ENCODE results near the gene HSD17B12.

- TF ChIP-seq, protein P1, sequence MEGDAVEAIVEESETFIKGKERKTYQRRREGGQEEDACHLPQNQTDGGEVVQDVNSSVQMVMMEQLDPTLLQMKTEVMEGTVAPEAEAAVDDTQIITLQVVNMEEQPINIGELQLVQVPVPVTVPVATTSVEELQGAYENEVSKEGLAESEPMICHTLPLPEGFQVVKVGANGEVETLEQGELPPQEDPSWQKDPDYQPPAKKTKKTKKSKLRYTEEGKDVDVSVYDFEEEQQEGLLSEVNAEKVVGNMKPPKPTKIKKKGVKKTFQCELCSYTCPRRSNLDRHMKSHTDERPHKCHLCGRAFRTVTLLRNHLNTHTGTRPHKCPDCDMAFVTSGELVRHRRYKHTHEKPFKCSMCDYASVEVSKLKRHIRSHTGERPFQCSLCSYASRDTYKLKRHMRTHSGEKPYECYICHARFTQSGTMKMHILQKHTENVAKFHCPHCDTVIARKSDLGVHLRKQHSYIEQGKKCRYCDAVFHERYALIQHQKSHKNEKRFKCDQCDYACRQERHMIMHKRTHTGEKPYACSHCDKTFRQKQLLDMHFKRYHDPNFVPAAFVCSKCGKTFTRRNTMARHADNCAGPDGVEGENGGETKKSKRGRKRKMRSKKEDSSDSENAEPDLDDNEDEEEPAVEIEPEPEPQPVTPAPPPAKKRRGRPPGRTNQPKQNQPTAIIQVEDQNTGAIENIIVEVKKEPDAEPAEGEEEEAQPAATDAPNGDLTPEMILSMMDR (conservative IDR thresholded peaks at IDR 0.05; ENCODE audit: low read depth, low read length): no peak
- TF ChIP-seq POLR2A (IDR thresholded peaks at IDR 0.05; ENCODE audit: low read depth, low read length) (no peak), MXI1 (IDR thresholded peaks at IDR 0.05; ENCODE audit: borderline replicate concordance, low read depth, low read length) (no peak), NFE2L2 (IDR thresholded peaks at IDR 0.05; ENCODE audit: low read depth, low read length) (no peak), RCOR1 (IDR thresholded peaks at IDR 0.05; ENCODE audit: insufficient replicate concordance, low read length) (no peak), RAD21 (IDR thresholded peaks at IDR 0.05; ENCODE audit: low read length) (no peak), CHD1 (IDR thresholded peaks at IDR 0.05; ENCODE audit: low read depth, low read length) (no peak), CEBPB (IDR thresholded peaks at IDR 0.05; ENCODE audit: low read depth, low read length) (no peak), SMC3 (IDR thresholded peaks at IDR 0.05; ENCODE audit: low read depth, low read length) (no peak), MAZ (IDR thresholded peaks at IDR 0.05; ENCODE audit: borderline replicate concordance, low read depth, low read length) (no peak), RFX5 (IDR thresholded peaks at IDR 0.05; ENCODE audit: low read depth, low read length) (no peak)
- TF ChIP-seq, protein P2, sequence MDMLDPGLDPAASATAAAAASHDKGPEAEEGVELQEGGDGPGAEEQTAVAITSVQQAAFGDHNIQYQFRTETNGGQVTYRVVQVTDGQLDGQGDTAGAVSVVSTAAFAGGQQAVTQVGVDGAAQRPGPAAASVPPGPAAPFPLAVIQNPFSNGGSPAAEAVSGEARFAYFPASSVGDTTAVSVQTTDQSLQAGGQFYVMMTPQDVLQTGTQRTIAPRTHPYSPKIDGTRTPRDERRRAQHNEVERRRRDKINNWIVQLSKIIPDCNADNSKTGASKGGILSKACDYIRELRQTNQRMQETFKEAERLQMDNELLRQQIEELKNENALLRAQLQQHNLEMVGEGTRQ (IDR thresholded peaks at IDR 0.05; ENCODE audit: low read depth, low read length): no peak
Observed at GRCh38 chr11:43784866-43785265, 104.3 kb downstream of the HSD17B12 start.

Measured in IMR-90 (cell line).